Jurkat, Clone E6-1 (cell line): Measurements from ENCODE around the gene FMNL3.
A peak's percentile ranks its signal among the peaks of the same experiment; 100 is the strongest.
"Not testable (repeated sequence)": the region's sequence is repeated elsewhere in the genome, so short reads cannot be mapped to it uniquely, and the experiment has no call there.

Experiments
- DNase-seq: peaks from one replicate; pipeline ENCODE4 v3.0.0-alpha.2; 2011; ENCODE audit warnings: low read depth, low spot score
- H3K4me3 ChIP-seq: 2 replicates; pipeline ENCODE4 v1.5.1; 2011; ENCODE audit warnings: mild to moderate bottlenecking, low read length, control low read depth, moderate library complexity

The FMNL3 gene

DNA sequence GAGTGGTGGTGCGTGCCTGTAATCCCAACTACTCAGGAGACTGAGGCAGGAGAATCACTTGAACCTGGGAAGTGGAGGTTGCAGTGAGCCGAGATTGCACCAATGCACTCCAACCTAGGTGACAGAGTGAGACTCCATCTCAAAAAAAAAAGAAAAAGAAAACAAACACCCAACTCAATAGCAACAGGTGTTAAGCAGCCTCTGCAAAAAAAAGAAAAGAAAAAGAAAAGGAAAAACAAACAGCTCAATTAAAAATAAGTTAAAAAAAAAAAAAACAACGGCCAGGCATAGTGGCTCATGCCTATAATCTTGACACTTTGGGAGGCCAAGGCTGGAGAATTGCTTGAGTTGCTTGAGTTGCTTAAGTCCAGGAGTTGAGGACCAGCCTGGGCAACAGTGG, 10.6 kb upstream of the FMNL3 start:
- not testable (repeated sequence) for H3K4me3 ChIP-seq, DNase-seq

- no peak for DNase-seq
- H3K4me3 ChIP-seq, result no peak overlapping the region
Measured at GRCh38 chr12:49716553-49716952, 9.3 kb upstream of the FMNL3 start.

DNA sequence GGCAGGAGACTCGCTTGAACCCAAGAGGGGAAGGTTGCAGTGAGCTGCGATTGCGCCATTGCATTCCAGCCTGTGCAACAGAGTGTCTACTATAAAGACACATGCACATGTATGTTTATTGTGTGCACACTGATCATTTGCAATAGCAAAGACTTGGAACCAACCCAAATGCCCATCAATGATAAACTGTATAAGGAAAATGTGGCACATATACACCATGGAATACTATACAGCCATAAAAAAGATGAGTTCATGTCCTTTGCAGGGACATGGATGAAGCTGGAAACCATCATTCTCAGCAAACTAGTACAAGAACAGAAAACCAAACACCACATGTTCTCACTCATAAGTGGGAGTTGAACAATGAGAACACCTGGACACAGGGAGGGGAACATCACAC, 6.7 kb upstream of the FMNL3 start:
- not testable (repeated sequence) for H3K4me3 ChIP-seq, DNase-seq

DNA sequence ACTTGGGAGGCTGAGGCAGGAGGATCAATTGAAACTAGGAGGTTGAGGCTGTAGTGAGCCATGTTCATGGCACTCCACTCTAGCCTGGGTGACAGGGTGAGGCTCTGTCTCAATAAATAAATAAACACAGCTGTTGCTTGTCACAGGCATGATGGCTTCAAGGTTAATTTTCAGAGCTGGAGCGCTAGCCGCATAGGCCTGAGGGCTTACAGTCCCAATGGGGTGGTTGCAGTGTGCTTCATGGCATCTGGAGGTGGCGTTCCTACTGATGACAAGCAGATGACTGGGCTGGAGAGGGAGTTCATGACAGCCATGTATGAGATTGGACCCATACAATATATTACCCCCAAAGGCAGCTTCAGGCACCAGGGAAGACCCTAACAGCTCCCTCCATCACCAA, 1.6 kb upstream of the FMNL3 start:
- DNase-seq, result no peak
- H3K4me3 ChIP-seq, result no peak overlapping the region

DNA sequence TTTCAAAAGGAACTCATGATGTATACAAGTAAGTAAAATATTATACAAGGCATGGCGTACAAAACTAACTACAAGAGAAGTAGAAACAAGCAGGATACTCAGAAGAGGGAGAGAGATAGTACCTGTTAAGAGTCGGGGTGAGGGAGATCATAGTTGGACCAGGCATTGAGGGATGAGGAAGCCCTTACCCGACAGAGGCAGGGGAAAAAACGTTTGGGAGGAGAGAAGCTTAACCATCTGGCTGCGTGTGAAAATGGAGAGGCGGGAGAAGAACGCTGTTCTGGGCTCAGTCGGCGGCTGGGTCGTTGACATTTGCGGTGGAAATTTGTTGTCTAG, 575 bp upstream of the FMNL3 start:
- H3K4me3 ChIP-seq, result no peak overlapping the region
- no peak for DNase-seq

GRCh38 chr12:49706351-49707127, 666 bp downstream of the FMNL3 start:
- DNase-seq, result no peak
- peak overlapping the region; percentile 65 for H3K4me3 ChIP-seq

DNA sequence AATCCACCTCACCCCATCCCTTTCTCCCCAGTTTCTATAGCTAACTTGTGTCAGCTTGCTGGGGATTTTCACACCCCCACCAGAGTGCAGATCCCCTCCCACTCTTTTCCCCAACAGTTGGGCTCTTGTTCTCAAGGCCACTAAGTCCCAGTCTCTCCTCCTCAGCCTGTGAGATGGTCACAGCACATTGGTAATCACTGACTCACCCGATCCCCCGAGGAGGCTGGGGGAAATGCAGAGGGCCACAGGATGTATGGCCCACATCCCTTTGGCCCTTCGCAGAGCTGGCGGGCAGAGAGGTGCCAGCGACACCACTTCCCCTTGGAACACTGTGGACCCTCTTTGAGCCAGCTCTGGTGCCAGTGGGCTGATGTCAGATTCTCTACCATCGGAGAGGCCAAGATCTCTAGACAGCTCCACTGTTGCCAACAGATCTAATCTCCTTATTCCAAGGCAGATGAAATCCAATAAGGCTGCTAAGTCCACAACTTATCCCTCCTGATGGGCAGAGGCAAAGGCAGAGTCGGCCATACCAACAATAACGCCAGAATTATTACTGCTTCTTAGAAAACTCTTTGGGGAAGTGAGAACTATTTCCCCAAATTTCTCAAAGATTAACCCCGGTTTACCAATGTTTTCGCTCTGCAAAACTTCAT, 1.6 kb downstream of the FMNL3 start:
- H3K4me3 ChIP-seq, result no peak overlapping the region
- no peak for DNase-seq

DNA sequence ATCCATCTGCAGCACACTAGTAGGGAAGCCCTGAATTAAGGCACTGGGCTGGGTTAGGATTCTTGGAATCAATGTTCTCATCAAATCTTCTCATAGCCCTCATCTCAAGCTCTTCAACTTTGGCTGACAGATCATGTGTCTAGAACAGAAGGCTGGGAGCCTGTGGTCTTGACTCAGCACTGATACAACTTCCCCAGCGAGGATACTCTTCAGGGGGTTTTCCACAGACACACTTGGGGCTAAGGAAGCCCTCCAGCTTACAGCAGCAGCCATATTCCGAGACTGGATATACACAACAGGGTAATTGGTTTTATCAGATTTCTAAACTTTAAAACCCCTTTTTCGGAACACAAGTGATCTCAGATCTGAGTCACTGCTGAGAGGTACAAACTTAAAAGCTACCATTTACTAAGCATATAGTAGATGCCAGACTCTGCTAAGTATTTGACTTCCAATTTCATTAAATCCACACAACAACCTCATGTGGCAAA, 3.5 kb downstream of the FMNL3 start:
- no peak overlapping the region for H3K4me3 ChIP-seq
- DNase-seq, result no peak

DNA sequence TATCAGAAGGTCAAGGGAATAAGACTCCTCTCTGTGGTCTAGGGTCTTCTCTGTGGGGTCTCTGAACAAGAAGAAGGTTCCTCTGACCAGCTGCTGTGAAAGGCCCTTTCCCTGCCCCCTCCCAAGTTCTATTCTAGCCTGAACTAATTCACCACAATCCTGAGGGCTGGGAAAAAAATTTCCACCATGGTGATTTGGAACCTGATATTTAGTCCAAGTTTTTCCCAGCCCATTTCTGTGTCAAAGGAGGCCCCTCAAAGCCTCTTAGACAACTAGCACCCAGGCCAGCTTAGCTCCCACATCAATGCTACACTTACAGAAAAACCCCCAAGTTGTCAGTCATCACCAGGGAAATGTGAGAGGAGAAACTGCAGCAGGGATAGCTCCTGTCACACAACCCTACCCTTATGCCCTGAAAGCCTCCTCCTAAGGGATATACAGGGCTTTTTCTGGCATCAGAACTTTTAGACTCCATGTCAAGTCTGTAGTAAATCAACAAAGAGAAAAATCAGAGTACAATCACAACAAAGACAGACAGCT, 4.5 kb downstream of the FMNL3 start:
- no peak overlapping the region for H3K4me3 ChIP-seq

DNA sequence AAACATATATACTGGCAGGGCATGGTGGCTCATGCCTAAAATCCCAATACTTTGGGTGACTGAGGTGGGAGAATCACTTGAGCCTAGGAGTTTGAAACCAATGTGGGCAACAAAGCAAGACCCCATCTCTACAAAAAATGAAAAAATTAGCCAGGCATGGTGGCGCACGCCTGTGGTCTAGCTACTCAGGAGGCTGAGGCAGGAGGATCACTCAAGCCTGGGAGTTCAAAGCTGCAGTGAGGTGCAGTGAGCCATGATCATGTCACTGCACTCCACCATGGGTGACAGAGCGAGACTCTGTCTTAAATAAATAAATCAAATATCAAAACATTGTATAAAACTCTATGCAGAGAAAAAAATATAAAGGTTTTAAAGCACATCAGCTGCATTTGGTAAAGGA, 5.2 kb downstream of the FMNL3 start:
- no peak for DNase-seq
- no peak overlapping the region for H3K4me3 ChIP-seq

More for the DNA sequence above, 4.5 kb downstream of the FMNL3 start:
- DNase-seq, result no peak

DNA sequence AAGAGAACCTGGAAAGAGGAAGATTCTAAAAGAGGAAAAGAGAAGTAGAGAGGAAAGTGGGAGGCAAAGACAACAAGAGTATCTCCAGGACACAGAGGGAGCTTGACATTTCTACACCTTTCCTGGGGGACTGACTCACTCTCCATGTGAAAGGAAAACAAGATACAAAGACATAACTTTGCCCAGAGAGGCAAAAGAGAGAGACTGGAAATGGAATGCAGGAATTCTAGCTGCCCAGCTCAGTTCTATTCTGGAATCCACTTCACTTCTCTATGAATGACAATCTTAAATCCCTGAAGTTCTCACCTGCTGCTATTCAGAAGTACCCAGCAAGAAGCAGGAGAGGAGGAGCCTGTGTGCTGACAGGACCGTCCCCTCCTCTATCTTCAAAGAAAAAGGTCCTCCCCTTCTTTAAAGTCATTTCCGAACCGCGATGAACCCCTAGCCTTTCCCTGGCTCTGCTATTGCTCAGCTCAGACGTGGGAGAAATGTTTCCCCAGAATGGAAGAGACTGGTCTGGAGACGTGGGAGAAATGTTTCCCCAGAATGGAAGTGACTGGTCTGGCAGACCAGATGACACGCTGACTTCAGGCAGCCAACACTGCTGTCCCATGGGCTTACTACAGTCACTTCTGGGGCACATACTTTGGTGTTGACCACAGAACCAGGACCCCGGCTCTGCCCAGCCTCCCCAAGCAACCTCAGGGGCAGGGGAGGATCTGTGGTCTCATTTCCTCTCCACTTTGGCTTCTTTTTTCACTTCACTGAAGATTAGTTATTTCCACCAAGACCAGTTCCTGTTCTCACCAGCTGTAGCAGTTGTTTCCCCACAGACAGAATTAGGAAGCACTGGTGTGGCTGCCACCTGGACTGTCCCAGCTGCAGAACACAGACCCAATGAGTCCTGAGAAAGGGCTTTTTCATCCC, 8.3 kb downstream of the FMNL3 start:
- no peak overlapping the region; the same call in 1 of the 2 replicates for H3K4me3 ChIP-seq
- peak; percentile 65 for DNase-seq

GRCh38 chr12:49697808-49698207, 9.4 kb downstream of the FMNL3 start:
- no peak overlapping the region for H3K4me3 ChIP-seq
- no peak for DNase-seq

- no peak for DNase-seq
- no peak overlapping the region for H3K4me3 ChIP-seq
Measured at GRCh38 chr12:49696723-49697122, 10.5 kb downstream of the FMNL3 start.

GRCh38 chr12:49693931-49694444, 13.2 kb downstream of the FMNL3 start:
- no peak for DNase-seq

GRCh38 chr12:49692851-49693250, 14.4 kb downstream of the FMNL3 start:
- no peak for DNase-seq

More at GRCh38 chr12:49693931-49694444, 13.2 kb downstream of the FMNL3 start:
- no peak overlapping the region for H3K4me3 ChIP-seq

GRCh38 chr12:49689785-49690184, 17.4 kb downstream of the FMNL3 start:
- no peak overlapping the region for H3K4me3 ChIP-seq
- no peak for DNase-seq

More at GRCh38 chr12:49692851-49693250, 14.4 kb downstream of the FMNL3 start:
- no peak overlapping the region for H3K4me3 ChIP-seq

- no peak overlapping the region for H3K4me3 ChIP-seq
Measured at GRCh38 chr12:49689237-49689636, 18.0 kb downstream of the FMNL3 start.

GRCh38 chr12:49687941-49688340, 19.3 kb downstream of the FMNL3 start:
- H3K4me3 ChIP-seq, result no peak overlapping the region
- no peak for DNase-seq

More at GRCh38 chr12:49689237-49689636, 18.0 kb downstream of the FMNL3 start:
- no peak for DNase-seq

DNA sequence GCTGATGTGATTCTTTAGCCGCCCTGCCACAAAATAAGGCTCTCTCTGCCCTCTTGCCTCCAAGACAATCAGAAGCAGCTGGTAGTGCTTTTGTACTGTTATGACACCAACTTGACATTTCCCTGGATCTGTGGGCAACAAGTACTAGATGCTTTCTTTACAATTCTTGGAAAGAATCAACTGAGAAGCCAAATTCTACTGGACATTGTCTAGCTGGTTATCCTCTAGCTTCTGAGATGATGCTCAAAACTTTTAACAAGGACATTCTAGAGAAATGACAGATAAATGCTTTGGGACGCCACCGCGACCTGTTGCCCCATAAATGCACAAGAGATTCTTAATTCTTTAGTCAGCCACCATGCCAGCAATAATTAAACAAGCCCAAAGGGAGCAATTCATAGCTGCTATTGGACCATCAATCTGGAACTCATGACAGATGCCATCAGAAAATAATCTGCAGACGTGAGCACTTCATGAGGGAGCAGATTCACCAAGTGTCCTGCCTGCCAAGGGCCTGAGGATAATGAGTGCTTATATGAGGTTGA, 22.8 kb downstream of the FMNL3 start:
- H3K4me3 ChIP-seq, result no peak overlapping the region
- no peak for DNase-seq
